Choroid plexus epithelial cell (primary cell): ENCODE data around the gene B3GNT4.

Experiments used
- DNase-seq: peaks from one replicate; pipeline ENCODE4 v3.0.0-alpha.2; 2010; ENCODE audit warnings: low read depth
- H3K4me3 ChIP-seq: 2 replicates; pipeline ENCODE4 v1.5.1; 2011; ENCODE audit warnings: low read depth, mild to moderate bottlenecking, control low read depth, low read length, moderate library complexity
- TF ChIP-seq, protein P1 (sequence below): conservative IDR thresholded peaks from 2 replicates; pipeline ENCODE4 v1.5.1; 2011; ENCODE audit warnings: low read depth, mild to moderate bottlenecking, control low read depth, inconsistent platforms, low read length, moderate library complexity

Gene B3GNT4

DNA sequence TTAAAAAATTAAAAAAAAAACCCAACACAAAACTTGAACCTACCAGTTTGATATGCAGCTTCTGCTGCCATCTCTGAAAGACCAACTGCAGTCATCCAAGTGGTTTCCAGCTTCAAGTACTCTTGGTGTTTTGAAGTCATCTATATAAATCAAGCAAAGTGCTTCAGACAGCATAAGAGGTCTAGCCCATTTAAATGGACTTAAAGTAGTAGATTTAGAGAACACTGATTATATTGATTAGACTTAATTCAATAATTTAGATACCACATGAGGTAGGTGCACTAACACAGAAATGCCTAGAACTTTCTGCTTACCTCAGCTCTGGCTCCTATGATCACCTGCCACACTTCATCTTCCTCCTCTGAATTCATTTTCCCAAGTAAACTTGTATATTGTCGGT is 12.9 kb downstream of the B3GNT4 start:
- TF ChIP-seq, protein P1, sequence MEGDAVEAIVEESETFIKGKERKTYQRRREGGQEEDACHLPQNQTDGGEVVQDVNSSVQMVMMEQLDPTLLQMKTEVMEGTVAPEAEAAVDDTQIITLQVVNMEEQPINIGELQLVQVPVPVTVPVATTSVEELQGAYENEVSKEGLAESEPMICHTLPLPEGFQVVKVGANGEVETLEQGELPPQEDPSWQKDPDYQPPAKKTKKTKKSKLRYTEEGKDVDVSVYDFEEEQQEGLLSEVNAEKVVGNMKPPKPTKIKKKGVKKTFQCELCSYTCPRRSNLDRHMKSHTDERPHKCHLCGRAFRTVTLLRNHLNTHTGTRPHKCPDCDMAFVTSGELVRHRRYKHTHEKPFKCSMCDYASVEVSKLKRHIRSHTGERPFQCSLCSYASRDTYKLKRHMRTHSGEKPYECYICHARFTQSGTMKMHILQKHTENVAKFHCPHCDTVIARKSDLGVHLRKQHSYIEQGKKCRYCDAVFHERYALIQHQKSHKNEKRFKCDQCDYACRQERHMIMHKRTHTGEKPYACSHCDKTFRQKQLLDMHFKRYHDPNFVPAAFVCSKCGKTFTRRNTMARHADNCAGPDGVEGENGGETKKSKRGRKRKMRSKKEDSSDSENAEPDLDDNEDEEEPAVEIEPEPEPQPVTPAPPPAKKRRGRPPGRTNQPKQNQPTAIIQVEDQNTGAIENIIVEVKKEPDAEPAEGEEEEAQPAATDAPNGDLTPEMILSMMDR, result no peak
- no peak overlapping the region for H3K4me3 ChIP-seq

DNA sequence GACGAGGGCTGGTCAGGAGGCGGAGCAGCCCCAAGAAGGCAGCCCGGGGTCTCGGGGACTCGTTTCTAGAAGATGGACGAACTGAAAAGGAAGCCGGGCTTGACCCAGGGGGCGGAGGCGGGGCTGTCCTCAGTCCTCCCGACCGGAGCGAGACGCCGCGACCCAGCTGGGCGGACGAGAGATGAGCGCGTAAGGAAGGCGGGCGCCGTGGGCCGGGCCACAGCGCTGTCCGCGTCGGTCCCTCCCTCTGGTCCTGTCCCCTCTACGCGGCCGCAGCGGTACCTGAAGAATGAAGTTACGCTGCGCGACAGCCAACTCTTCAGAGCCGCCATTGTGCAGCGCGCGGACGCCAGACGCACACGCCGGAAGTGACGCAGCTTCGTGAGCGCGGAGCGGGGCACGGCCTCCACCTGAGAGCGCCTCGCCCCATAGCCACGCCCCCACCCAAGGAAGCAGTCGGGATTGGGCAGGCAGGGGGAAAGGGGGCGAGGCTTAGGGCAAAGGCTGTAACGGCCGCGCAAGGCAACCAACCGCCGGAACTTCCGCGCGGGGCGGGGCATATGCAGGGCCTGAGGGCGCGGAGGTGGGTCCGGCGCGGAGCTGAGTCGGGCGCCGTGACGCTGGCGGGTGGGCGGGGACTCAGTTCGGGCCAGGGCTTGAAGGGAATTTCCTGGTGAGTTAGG is 22.3 kb downstream of the B3GNT4 start, which contains the start of gene DIABLO:
TSS of gene DIABLO (minus strand) at position 370 of the 683 bp plus-strand sequence. CDS start at position 332, 38 bp downstream.
- TF ChIP-seq, protein P1, result no peak
- DNase-seq, result peak; percentile 100
- H3K4me3 ChIP-seq, result peak within 1 kb of the TSS; percentile 98

More for the DNA sequence above, 12.9 kb downstream of the B3GNT4 start:
- DNase-seq, result no peak

DNA sequence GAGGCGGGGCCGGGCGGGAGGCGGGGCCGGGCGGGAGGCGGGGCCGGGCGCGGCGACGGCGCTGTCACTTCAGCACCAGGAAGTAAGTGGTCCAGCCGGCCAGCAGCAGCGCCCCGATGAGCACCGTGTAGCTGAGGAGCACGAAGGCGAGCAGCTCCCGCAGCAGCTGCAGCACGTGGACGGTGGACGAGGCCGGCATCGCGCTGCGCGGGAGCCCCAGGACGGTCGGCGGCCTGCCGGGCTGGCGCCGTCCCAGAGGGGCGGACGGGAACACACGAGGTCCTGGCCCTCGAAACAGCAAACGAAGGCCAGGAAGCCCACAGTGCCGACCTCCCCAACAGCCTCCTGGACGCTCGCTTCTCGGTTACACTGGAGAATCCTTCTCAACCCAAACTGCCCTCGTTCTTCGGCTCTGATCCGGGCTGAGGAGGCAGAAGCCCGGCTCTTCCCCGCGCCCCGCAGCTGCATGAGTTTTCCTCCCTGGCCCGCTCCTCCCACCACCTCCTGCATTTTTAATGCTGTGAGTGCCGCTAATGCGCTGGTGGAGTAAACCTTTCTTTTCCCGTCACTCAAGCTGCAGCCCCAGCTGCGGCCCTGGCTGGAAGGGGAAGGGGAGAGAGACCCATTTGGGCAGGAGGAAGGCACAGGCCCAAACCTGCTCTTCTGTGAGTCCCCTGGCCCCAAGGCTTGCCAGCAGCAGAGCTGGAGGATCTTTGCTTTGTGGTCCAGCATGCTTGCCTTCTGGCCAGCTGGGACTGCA is 23.0 kb downstream of the B3GNT4 start:
- TF ChIP-seq, protein P1, result no peak
- no peak for DNase-seq
- H3K4me3 ChIP-seq, result peak overlapping the region; percentile 48

DNA sequence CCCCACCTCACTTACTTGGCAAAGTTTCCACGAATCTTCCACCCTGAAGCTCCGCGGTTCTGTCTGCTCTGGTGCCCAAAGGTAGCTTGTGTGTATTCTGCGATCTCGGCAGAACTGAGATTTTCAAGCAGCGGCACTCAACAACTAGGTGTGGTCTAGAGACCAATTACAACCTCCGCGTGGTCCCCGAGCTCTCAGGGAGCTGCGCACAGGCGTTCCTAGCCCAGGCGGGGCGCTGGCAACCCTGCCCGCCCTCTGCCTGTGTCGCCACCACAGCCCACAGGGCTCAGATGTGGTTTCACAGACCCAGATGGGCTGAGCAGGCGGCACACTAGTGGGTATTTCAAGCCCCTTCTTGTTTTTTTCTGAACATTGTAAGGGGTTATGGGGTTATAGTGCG is 23.8 kb downstream of the B3GNT4 start:
- no peak overlapping the region for H3K4me3 ChIP-seq
- no peak for DNase-seq
- TF ChIP-seq, protein P1, result no peak

DNA sequence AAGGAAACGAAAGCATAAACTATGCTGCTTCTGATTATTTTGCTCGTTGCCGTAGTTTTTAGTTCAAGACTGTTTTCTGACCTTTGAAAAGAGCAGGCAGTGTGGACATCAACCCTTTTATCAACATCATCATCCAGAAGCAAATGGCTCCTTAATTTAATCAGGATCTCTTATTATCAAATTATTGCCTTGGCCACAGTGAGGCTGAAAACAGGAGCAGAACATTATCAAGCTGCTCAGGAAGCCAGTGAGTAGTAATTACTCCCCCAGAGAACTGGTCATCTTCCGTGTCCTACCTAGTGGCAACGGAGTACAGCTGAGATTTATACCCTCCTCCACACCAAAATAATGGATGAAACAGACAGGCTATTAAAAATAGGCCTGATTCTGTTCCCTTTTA is 24.6 kb downstream of the B3GNT4 start:
- DNase-seq, result no peak
- TF ChIP-seq, protein P1, result no peak
- no peak overlapping the region for H3K4me3 ChIP-seq

DNA sequence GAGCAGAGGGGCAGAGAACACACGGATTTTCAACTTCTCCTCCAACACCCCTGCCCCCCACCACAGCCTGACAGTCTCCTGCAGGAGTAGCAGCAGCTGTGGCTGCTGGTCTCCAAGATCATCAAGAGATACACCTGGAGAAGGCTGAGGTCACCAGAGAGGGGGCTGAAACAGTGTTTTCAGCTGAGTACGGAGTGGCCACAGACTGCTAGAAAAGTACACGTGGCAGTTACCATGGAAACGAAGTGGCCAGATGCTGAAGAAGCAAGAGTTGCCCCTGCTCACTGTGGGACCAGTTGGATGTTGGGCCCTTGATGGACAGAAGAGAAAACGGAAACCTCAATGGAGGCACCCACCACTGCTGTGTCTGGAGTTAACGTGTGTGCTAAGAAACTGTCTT is 27.3 kb downstream of the B3GNT4 start:
- DNase-seq, result no peak
- TF ChIP-seq, protein P1, result no peak
- no peak overlapping the region for H3K4me3 ChIP-seq

DNA sequence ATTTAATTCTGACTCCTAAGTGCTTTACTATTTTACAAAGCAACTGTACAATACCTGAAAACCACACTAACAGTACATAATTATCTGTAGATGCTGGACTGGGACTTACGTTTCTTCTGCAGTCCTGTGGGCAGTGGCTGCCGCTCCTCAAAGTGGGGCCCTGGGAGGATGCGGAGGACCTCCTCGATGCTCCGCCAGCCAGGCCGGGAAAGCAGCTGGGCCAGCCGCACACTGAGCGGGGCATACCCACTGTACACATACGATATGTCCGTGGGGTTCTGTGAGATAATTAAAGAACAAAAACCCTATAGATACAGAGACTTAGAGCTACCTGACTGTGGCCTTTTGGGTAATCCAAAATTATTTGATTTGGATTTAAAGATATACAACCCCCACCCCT is 29.2 kb downstream of the B3GNT4 start:
- H3K4me3 ChIP-seq, result no peak overlapping the region
- TF ChIP-seq, protein P1, result no peak
- no peak for DNase-seq
